Glutamatergic neuron (in vitro differentiated cells): ENCODE results near the gene ACVR1C. TPM values are rescaled to one million over a fixed set of nuclear protein-coding genes. Genes with fewer than 3 reads are reported as not detected.
"Not testable (repeated sequence)": the region's sequence is repeated elsewhere in the genome, so short reads cannot be mapped to it uniquely, and the experiment has no call there.

Experiments used
- DNase-seq: peaks from one replicate; pipeline ENCODE4 v3.0.0; 2022
- H3K27ac Mint-ChIP-seq: one replicate; pipeline ENCODE4 v1.8.0; 2020; ENCODE audit warnings: mild to moderate bottlenecking, mixed read lengths, inconsistent platforms; ENCODE audit not compliant: unreplicated experiment
- H3K27me3 Mint-ChIP-seq: one replicate; pipeline ENCODE4 v1.8.0; 2020; ENCODE audit warnings: mild to moderate bottlenecking, moderate library complexity, mixed read lengths, inconsistent platforms; ENCODE audit not compliant: unreplicated experiment
- H3K36me3 Mint-ChIP-seq: one replicate; pipeline ENCODE4 v1.8.0; 2020; ENCODE audit warnings: mild to moderate bottlenecking, mixed read lengths, inconsistent platforms; ENCODE audit not compliant: unreplicated experiment
- H3K4me1 Mint-ChIP-seq: one replicate; pipeline ENCODE4 v1.8.0; 2020; ENCODE audit warnings: mild to moderate bottlenecking, low read depth, mixed read lengths, inconsistent platforms; ENCODE audit not compliant: unreplicated experiment
- H3K4me3 Mint-ChIP-seq: one replicate; pipeline ENCODE4 v1.8.0; 2020; ENCODE audit warnings: mild to moderate bottlenecking, mixed read lengths, inconsistent platforms; ENCODE audit not compliant: unreplicated experiment
- H3K9me3 Mint-ChIP-seq: one replicate; pipeline ENCODE4 v1.8.0; 2020; ENCODE audit warnings: mild to moderate bottlenecking, moderate library complexity, mixed read lengths, inconsistent platforms; ENCODE audit not compliant: unreplicated experiment
- total RNA-seq: library from RNA; stranded (reverse); fragmentation: NEBNext Ultra II Directional; extraction: Animal tissue kit (Norgen Biotek cat#: 25700); gene quantifications from one replicate; pipeline ENCODE4 v1.2.1, GENCODE V29; 2021; ENCODE audit not compliant: unreplicated experiment
- TF ChIP-seq, protein P1 (sequence below): fragments of 200-600 bp; sonication (generic); IDR thresholded peaks from one replicate; pipeline ENCODE4 v1.5.0; 2021; ENCODE audit not compliant: partially characterized antibody, unreplicated experiment

The ACVR1C gene
- total RNA-seq, 1 donor from 2014 or later, result 0.59 TPM

DNA sequence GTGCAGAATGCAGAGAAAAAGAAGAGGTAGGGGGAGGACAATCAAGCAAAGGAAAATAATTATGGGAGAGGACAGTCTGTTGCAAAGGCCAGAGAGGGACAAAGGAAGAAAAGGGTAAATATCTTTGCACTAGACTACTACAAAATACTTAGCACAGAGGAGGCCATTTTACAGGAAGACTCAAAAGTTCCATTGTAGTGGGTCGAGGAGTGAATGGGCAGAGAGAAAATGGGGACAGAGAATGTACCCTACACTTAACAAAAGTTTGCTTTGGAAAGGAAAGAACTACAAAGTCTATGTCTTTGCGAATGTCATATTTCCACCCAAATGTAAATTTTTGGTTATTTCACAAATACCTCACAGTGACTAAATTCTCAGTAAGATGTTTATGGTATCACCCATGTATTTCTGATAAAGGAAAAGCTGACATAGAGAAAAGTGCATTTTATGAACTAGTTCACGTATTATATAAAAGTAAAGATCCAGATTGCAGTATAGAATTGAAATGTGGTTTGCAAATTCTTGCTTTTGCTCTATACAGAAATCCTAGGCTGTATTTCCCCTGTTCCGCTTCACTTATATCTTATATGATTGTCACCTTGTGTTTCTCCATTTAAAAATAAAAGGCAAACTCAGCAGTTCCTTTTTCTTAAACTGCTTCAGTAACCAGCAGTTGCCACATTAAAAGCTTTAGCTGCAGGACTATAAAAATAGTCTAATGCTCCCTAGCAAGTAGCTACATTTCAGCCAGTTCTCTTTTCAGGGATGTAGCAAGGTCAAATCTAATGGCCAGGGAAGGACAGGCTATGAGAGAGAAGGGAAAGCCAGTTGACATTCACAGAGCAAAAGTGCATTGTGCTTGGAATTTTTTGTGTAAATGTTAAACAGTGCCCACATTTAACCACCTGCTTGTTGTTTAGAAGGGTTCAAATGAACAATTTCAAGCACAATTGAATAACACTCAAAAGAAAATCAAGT is 105.1 kb downstream of the ACVR1C start:
- H3K36me3 Mint-ChIP-seq, result no peaks in the 10 kb centered on the region
- H3K4me3 Mint-ChIP-seq, result no peak overlapping the region
- no peaks in the 10 kb centered on the region for H3K27me3 Mint-ChIP-seq
- no peaks in the 10 kb centered on the region for H3K9me3 Mint-ChIP-seq
- TF ChIP-seq, protein P1, sequence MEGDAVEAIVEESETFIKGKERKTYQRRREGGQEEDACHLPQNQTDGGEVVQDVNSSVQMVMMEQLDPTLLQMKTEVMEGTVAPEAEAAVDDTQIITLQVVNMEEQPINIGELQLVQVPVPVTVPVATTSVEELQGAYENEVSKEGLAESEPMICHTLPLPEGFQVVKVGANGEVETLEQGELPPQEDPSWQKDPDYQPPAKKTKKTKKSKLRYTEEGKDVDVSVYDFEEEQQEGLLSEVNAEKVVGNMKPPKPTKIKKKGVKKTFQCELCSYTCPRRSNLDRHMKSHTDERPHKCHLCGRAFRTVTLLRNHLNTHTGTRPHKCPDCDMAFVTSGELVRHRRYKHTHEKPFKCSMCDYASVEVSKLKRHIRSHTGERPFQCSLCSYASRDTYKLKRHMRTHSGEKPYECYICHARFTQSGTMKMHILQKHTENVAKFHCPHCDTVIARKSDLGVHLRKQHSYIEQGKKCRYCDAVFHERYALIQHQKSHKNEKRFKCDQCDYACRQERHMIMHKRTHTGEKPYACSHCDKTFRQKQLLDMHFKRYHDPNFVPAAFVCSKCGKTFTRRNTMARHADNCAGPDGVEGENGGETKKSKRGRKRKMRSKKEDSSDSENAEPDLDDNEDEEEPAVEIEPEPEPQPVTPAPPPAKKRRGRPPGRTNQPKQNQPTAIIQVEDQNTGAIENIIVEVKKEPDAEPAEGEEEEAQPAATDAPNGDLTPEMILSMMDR, result no peak
- H3K4me1 Mint-ChIP-seq, result no peaks in the 10 kb centered on the region
- DNase-seq, result no peak
- no peak overlapping the region for H3K27ac Mint-ChIP-seq

DNA sequence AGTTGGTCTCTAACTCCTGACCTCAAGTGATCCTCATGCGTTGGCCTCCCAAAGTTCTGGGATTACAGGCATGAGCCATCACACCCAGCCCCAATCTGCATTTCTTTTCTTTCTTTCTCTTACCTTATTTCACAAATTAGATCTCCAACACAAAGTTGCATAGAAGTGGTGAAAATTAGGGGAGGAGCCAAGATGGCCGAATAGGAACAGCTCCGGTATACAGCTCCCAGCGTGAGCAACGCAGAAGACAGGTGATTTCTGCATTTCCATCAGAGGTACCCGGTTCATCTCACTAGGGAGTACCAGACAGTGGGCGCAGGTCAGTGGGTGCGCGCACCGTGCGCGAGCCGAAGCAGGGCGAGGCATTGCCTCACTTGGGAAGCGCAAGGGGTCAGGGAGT is 113.7 kb downstream of the ACVR1C start:
- not testable (repeated sequence) for H3K4me1 Mint-ChIP-seq, H3K9me3 Mint-ChIP-seq, H3K4me3 Mint-ChIP-seq, H3K27me3 Mint-ChIP-seq, H3K36me3 Mint-ChIP-seq, DNase-seq, H3K27ac Mint-ChIP-seq

DNA sequence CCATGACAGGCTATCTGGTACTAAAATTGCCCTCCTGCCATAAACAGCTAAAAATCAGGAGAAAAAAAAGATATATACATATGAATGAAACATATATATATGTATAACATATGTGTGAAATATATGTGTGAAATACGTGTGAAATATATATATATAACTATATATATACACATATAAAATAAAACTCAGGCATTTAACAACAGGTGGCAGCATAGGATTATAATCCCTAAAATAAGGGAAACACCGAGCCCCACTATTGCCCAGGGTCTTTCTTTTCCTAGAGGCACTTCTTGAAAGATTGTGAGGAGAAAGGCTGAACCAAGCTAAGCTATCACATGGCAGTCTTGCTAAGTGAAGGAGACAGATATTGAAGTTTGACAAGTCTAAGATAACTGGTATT is 118.9 kb downstream of the ACVR1C start:
- DNase-seq, result no peak
- TF ChIP-seq, protein P1, result no peak
- no peak overlapping the region for H3K27ac Mint-ChIP-seq
- no peaks in the 10 kb centered on the region for H3K9me3 Mint-ChIP-seq
- H3K36me3 Mint-ChIP-seq, result peaks cover 4% of the 10 kb centered on the region
- no peak overlapping the region for H3K4me3 Mint-ChIP-seq
- no peaks in the 10 kb centered on the region for H3K4me1 Mint-ChIP-seq
- H3K27me3 Mint-ChIP-seq, result no peaks in the 10 kb centered on the region

DNA sequence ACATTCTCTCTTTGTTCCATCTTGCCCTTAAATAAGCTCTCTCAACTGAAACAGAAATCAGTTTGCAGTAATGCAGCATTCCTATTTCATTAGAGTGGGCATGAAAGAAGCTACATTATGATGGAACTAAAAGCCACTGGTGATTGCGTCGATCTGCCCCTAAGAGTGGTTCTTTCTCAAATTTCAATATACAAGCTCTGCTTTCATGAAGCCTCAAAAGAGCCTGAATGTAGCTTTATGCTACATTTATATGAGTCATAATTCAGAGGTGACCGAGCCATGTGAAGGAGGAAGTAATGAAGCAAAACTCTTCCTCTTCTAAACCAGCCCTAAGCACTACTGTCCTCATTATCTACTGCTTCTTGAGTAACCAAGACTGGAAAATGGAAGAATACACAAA is 120.0 kb downstream of the ACVR1C start:
- no peak for DNase-seq
- no peaks in the 10 kb centered on the region for H3K27me3 Mint-ChIP-seq
- H3K4me1 Mint-ChIP-seq, result no peaks in the 10 kb centered on the region
- H3K4me3 Mint-ChIP-seq, result no peak overlapping the region
- TF ChIP-seq, protein P1, result no peak
- H3K36me3 Mint-ChIP-seq, result peaks cover 4% of the 10 kb centered on the region
- H3K9me3 Mint-ChIP-seq, result no peaks in the 10 kb centered on the region
- H3K27ac Mint-ChIP-seq, result no peak overlapping the region

DNA sequence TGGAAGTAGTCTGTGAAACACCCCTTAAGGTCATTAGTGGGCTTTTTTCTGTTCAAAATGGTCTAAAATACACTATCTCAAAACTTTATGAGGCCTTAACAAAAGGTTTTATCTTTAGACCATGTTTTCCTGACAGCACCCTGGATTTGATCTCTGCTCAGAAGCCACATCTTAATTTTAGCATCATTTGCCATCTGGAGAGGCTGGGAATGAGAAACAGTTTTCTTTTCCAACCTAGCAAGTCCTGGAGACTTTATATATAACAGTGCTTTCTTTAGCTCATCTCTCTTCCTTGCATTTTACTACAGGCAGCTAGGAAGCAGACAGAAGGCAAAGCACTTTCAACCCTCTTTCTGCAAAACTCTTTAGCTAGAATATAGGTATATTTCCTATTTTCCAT is 122.1 kb downstream of the ACVR1C start:
- no peak for DNase-seq
- TF ChIP-seq, protein P1, result no peak
- peaks cover 4% of the 10 kb centered on the region for H3K36me3 Mint-ChIP-seq

More for the DNA sequence above, 122.1 kb downstream of the ACVR1C start:
- no peaks in the 10 kb centered on the region for H3K4me1 Mint-ChIP-seq
- no peak overlapping the region for H3K27ac Mint-ChIP-seq
- no peaks in the 10 kb centered on the region for H3K27me3 Mint-ChIP-seq
- H3K9me3 Mint-ChIP-seq, result no peaks in the 10 kb centered on the region
- H3K4me3 Mint-ChIP-seq, result no peak overlapping the region
